NCI-H1092 treated with DMSO at 0.1 percent for 48 hours (cell line): ENCODE results near the gene NUDC.

Experiments
- DNase-seq: peaks from one replicate; lab custom pipeline; 2025; lab: John Stamatoyannopoulos, UW

The NUDC gene

DNA sequence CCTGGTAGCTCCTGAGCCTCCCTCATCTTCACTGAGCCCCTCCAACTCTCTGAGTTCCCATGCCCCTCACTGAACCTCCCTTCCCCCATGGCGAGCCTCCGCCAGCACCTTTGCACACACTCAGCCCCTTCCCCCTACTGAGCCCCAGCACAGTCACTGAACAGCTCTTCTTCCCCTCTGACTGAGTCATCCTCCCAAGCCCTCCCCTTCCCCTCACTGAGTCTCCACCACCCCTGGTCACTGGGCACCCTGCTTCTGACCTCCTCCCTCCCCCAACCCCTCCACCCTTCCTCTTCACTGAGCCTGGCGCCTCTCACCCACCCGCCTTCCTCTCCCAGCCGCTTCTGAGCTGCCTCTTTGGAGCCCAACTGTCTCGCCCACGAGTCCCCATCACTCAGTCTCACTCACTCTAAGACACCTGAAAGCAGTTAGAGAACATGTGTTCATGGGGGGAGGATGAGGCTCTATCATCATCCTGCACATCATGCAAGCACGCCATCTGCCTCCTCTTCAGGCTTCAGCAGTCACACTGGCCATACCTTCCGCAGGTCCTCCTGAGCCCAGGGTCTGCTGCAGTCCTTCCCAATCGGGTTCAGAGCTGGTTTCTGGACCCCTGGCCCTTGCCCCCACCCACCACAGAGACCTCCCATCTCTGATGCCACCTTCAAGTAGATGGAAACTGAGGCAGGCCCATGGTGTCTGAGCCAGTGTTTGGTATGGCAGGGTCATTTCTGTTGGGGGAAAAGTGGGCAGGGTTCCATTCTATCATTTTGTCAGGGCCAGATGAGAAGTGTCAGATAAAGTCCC, 70.0 kb downstream of the NUDC start:
- DNase-seq = no peak

DNA sequence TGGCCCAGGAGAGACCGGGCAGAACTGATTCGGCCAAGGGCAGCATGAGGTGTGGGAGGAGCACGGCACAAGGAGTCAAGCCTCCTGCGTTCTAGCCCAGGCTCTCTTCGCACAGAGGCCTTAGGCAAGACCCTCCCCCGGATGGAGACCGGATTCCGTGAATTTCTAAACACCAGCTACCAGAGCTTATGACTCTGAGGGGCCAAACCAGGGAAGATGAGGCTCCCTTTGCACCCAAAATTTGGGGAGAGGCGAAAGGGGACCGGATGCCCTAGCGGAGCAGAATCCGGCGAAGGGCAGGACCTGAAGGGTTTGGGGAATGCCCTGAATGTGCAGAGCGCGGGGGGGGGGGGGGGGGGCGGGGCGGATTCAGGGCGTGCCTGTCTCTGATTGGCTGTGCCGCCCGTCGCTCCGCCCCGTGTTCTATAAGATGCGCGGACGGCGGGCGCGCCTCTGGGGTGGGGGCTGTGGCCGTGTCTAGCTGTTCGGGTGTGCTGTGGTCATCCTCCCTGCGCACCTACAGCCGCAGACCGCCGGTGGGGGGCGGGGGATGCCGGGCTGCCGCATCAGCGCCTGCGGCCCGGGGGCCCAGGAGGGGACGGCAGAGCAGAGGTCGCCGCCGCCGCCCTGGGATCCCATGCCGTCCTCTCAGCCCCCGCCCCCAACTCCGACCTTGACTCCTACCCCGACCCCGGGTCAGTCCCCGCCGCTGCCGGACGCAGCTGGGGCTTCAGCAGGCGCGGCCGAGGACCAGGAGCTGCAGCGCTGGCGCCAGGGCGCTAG, 71.9 kb downstream of the NUDC start, which contains the start of gene TRNP1:
TSS of gene TRNP1 (plus strand) at position 456 of the 783 bp plus-strand sequence. CDS start at position 551, 95 bp downstream.
- DNase-seq = peak; percentile 76

DNA sequence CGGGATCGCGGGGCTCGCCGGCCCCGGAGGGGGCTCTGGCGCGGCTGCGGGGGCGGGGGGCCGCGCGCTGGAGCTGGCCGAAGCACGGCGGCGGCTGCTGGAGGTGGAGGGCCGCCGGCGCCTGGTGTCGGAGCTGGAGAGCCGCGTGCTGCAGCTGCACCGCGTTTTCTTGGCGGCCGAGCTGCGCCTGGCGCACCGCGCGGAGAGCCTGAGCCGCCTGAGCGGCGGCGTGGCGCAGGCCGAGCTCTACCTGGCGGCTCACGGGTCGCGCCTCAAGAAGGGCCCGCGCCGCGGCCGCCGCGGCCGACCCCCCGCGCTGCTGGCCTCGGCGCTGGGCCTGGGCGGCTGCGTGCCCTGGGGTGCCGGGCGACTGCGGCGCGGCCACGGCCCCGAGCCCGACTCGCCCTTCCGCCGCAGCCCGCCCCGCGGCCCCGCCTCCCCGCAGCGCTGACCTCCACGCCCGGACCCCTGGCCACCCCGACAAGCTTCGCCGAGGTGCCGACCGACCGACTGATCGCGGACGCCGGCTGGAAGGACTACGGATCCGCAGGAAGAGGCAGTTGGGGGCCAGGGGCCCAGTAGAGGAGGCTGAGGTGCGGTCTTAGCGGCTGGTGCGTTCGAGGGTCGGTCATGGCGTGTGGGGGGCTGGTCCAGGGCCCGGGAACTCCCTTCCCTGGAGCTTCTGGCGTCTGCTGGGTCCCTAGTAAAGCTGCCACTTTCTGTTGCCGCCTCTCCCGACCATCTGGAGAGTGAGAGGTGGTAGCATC, 72.7 kb downstream of the NUDC start:
- DNase-seq = peak; percentile 39

DNA sequence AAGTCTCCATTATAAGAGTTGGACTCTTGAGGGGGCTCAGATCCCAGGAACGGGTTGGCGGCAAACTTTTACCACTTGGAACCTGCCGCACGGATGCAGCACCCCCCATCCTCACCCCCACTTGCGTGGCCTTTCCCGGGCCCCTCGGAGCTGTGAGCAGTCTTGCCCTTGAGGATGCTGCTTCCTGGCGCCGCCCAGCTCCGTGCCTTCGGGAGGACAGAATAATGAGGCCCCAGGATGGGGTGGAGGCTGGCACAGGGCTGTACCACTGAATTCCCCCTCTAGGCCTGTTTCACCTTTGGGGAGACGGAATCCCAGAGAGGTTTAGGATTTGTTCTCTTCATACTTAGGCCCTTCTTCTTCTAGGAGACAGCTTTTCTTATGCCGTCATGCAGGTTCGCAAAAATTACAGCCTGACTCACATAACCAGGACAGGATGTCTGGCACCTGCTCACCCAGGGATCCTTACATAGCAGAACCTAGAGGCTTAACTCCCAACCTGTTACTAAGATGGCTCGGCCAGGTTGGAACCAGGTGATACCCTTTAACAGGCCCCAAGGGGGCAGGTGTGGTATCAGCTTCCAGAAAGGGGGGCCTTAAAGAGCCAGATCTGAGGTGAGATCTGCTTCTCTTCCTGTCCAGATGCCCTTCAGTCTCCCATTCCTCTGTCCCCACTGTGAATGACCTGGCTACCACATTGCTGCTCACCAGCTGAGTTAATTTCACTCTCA, 73.4 kb downstream of the NUDC start:
- DNase-seq = no peak

DNA sequence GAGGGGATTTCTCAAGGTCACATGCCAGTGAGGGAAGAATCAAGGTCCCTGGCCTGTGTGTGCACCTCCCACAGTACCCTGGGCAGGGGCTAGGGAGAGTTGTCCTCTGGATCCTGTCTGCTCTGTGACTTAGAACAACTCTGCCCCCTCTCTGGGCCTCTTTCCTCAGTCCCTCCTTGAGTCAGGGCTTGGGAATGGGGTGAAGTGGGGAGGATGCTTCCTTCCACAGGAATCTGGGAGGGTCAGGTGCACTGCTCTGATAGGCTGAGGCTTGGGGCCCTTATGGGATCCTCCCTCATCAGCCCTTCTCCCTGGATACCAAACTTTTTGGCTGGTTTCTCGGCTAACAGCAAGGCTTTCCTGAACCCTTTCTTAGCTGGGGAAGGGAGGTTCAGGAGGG, 74.5 kb downstream of the NUDC start:
- no peak for DNase-seq
